Measurements from ENCODE around the gene SLC44A1.

SLC44A1 gene

GRCh38 chr9:105361873-105362272, 117.4 kb downstream of the SLC44A1 start:
- no peak for TF ChIP-seq CTCF (IDR thresholded peaks at IDR 0.05; ENCODE audit: low read depth, low read length)
- Histone ChIP-seq H3K27ac (no peak overlapping the region), H3K9me3 (ENCODE audit: severe bottlenecking) (no peaks in the 10 kb centered on the region), H3K36me3 (peaks cover 99% of the 10 kb centered on the region), H3K4me3 (ENCODE audit: low read depth, low read length) (no peak overlapping the region), H3K27me3 (ENCODE audit: insufficient read depth, low read depth, severe bottlenecking) (no peaks in the 10 kb centered on the region)
- DNase-seq, result no peak

- no peak for TF ChIP-seq CTCF (IDR thresholded peaks at IDR 0.05; ENCODE audit: low read depth, low read length)
- Histone ChIP-seq H3K4me3 (ENCODE audit: low read depth, low read length) (no peak overlapping the region), H3K27me3 (ENCODE audit: insufficient read depth, low read depth, severe bottlenecking) (no peaks in the 10 kb centered on the region), H3K27ac (no peak overlapping the region), H3K9me3 (ENCODE audit: severe bottlenecking) (no peaks in the 10 kb centered on the region), H3K36me3 (peaks cover 99% of the 10 kb centered on the region)
- DNase-seq, result no peak
These were observed 118.0 kb downstream of the SLC44A1 start for GRCh38 chr9:105362470-105362869.

- Histone ChIP-seq H3K27me3 (ENCODE audit: insufficient read depth, low read depth, severe bottlenecking) (no peaks in the 10 kb centered on the region), H3K4me3 (ENCODE audit: low read depth, low read length) (no peak overlapping the region), H3K36me3 (peaks cover 99% of the 10 kb centered on the region), H3K9me3 (ENCODE audit: severe bottlenecking) (no peaks in the 10 kb centered on the region), H3K27ac (no peak overlapping the region)
- no peak for DNase-seq
- no peak for TF ChIP-seq CTCF (IDR thresholded peaks at IDR 0.05; ENCODE audit: low read depth, low read length)
These were observed 119.4 kb downstream of the SLC44A1 start for GRCh38 chr9:105363837-105364236.

- no peak overlapping the region for H3K4me3 ChIP-seq (ENCODE audit: low read depth, low read length)
- no peak overlapping the region for H3K27ac ChIP-seq
- H3K9me3 ChIP-seq (ENCODE audit: severe bottlenecking), result no peaks in the 10 kb centered on the region
- DNase-seq, result no peak
- no peak for TF ChIP-seq CTCF (IDR thresholded peaks at IDR 0.05; ENCODE audit: low read depth, low read length)
- peaks cover 96% of the 10 kb centered on the region for H3K36me3 ChIP-seq
- H3K27me3 ChIP-seq (ENCODE audit: insufficient read depth, low read depth, severe bottlenecking), result no peaks in the 10 kb centered on the region
These were observed 125.5 kb downstream of the SLC44A1 start for GRCh38 chr9:105369911-105370310.

- Histone ChIP-seq H3K27ac (0 out of 2 replicates have a peak overlapping the region, but pooled peaks have one; percentile 17), H3K27me3 (ENCODE audit: insufficient read depth, low read depth, severe bottlenecking) (no peaks in the 10 kb centered on the region), H3K36me3 (peaks cover 91% of the 10 kb centered on the region), H3K9me3 (ENCODE audit: severe bottlenecking) (no peaks in the 10 kb centered on the region), H3K4me3 (ENCODE audit: low read depth, low read length) (no peak overlapping the region)
- TF ChIP-seq CTCF (IDR thresholded peaks at IDR 0.05; ENCODE audit: low read depth, low read length), result no peak
- no peak for DNase-seq
These were observed 129.3 kb downstream of the SLC44A1 start for GRCh38 chr9:105373723-105374122.

GRCh38 chr9:105375323-105375722, 130.9 kb downstream of the SLC44A1 start:
- no peak overlapping the region for H3K4me3 ChIP-seq (ENCODE audit: low read depth, low read length)
- no peak overlapping the region for H3K27ac ChIP-seq
- no peak for TF ChIP-seq CTCF (IDR thresholded peaks at IDR 0.05; ENCODE audit: low read depth, low read length)
- H3K9me3 ChIP-seq (ENCODE audit: severe bottlenecking), result no peaks in the 10 kb centered on the region
- H3K27me3 ChIP-seq (ENCODE audit: insufficient read depth, low read depth, severe bottlenecking), result no peaks in the 10 kb centered on the region
- DNase-seq, result no peak
- peaks cover 85% of the 10 kb centered on the region for H3K36me3 ChIP-seq
